GM15510 (cell line): Measurements from ENCODE around the gene CXCL1.

Experiments used
- POLR2A ChIP-seq: IDR thresholded peaks from 3 replicates; pipeline ENCODE4 v1.6.1; 2011; ENCODE audit warnings: borderline replicate concordance; ENCODE audit not compliant: insufficient read length; ENCODE audit errors: extremely low read depth

The CXCL1 gene

GRCh38 chr4:73869130-73870055 is at the start of gene CXCL1:
Gene CXCL1 (plus strand): TSS chr4:73869393. CDS start chr4:73869471, 78 bp downstream.
- TF ChIP-seq POLR2A = no peak

- no peak for TF ChIP-seq POLR2A
These were observed 47.9 kb upstream of the CXCL1 start for GRCh38 chr4:73821325-73821724.

- no peak for TF ChIP-seq POLR2A
These were observed 46.8 kb upstream of the CXCL1 start for GRCh38 chr4:73822389-73822788.

- TF ChIP-seq POLR2A = no peak
These were observed 46.2 kb upstream of the CXCL1 start for GRCh38 chr4:73822812-73823504.

- no peak for TF ChIP-seq POLR2A
These were observed 45.4 kb upstream of the CXCL1 start for GRCh38 chr4:73823760-73824159.

GRCh38 chr4:73828956-73829355 is 40.2 kb upstream of the CXCL1 start:
- TF ChIP-seq POLR2A = no peak

GRCh38 chr4:73831569-73831968 is 37.6 kb upstream of the CXCL1 start:
- no peak for TF ChIP-seq POLR2A

- no peak for TF ChIP-seq POLR2A
These were observed 36.4 kb upstream of the CXCL1 start for GRCh38 chr4:73832651-73833237.

- no peak for TF ChIP-seq POLR2A
These were observed 32.6 kb upstream of the CXCL1 start, which contains the start of gene CXCL6 for GRCh38 chr4:73836373-73837279. Gene CXCL6 (plus strand): TSS chr4:73836678. CDS start chr4:73836751, 73 bp downstream.

- TF ChIP-seq POLR2A = no peak
These were observed 30.1 kb upstream of the CXCL1 start for GRCh38 chr4:73839071-73839470.

- no peak for TF ChIP-seq POLR2A
These were observed 29.5 kb upstream of the CXCL1 start for GRCh38 chr4:73839715-73840114.

GRCh38 chr4:73841243-73841925 is 27.8 kb upstream of the CXCL1 start:
- no peak for TF ChIP-seq POLR2A

GRCh38 chr4:73842696-73843095 is 26.5 kb upstream of the CXCL1 start:
- TF ChIP-seq POLR2A = no peak

GRCh38 chr4:73843369-73843768 is 25.8 kb upstream of the CXCL1 start:
- TF ChIP-seq POLR2A = no peak

GRCh38 chr4:73844345-73844744 is 24.8 kb upstream of the CXCL1 start:
- no peak for TF ChIP-seq POLR2A

GRCh38 chr4:73844806-73845205 is 24.4 kb upstream of the CXCL1 start:
- TF ChIP-seq POLR2A = no peak
